Pancreas (tissue), 10 donors: ENCODE measurements around the gene ITFG1. TPM values are rescaled to one million over a fixed set of nuclear protein-coding genes. Genes with fewer than 3 reads are reported as not detected.
A peak's percentile ranks its signal among the peaks of the same experiment; 100 is the strongest.

Experiments used
- ATAC-seq, 4 donors: fragments of 200-7000 bp; cut with Tn5 transposase; one replicate each; pipeline versions ENCODE4 v1.8.0 to v1.9.1; 2020; ENCODE audit warnings: mild to moderate bottlenecking in 4 of 4, moderate library complexity in 4 of 4
- DNase-seq, 6 donors: peaks; one replicate each; pipeline ENCODE4 v3.0.0-alpha.2; 2020
- FAIRE-seq: peaks from 2 replicates; lab custom pipeline; 2012; peaks lifted over from hg19 to GRCh38; lab: Jason Lieb, UNC
- H3K27ac ChIP-seq, 4 donors: fragments of 200-600 bp; sonication (generic); 1 replicate in 3 of 4; 2 replicates in 1 of 4; pipeline versions ENCODE4 v1.5.0 to v1.8.0; 2020
- H3K27me3 ChIP-seq, 4 donors: fragments of 200-600 bp; one replicate each; pipeline ENCODE4 v1.8.0; 2021
- H3K36me3 ChIP-seq, 3 donors: fragments of 200-600 bp; sonication (generic) in 1 of 3; one replicate each; pipeline versions ENCODE4 v1.5.0 to v1.8.0; 2020 to 2021
- H3K4me1 ChIP-seq, 3 donors: fragments of 200-600 bp; one replicate each; pipeline ENCODE4 v1.8.0; 2021
- H3K4me3 ChIP-seq, 4 donors: fragments of 200-600 bp; sonication (generic) in 2 of 4; one replicate each; pipeline versions ENCODE4 v1.5.0 to v1.8.0; 2020 to 2021
- H3K9me3 ChIP-seq, 4 donors: fragments of 200-600 bp; one replicate each; pipeline ENCODE4 v1.8.0; 2021
- CTCF ChIP-seq, 4 donors: fragments of 200-600 bp; sonication (generic) in 3 of 4; IDR thresholded peaks; one replicate each; pipeline versions ENCODE4 v1.5.0 to v1.8.0; 2021; ENCODE audit warnings: antibody characterized with exemption in 4 of 4
- WGBS, 2 donors: extraction: QIAGEN DNeasy Blood & Tissue Kit; methylation state at CpG; one replicate each; pipeline ENCODE4 v1.1.7; 2013; 5-methylcytosine and 5-hydroxymethylcytosine counted together
- intact Hi-C, 3 donors: fragments of 100-400 bp; cut with DNase I; formaldehyde crosslinking; loops; one replicate each; pipeline versions ENCODE4 v1.11.1 to v1.14.2; 2022
- polyA plus RNA-seq, 2 donors: library from polyadenylated mRNA; stranded (reverse); fragments of 200-250 nt; gene quantifications; one replicate each; pipeline ENCODE4 v1.2.3, GENCODE V29; 2013
- total RNA-seq, 6 donors: library from RNA; stranded (reverse); fragmentation: NEBNext Ultra II Directional in 4 of 6; extraction: Animal tissue kit (Norgen Biotek cat#: 25700) in 4 of 6; gene quantifications; one replicate each; pipeline versions ENCODE4 v1.2.1 to v1.2.4, GENCODE V29; 2021 to 2023
- donor health status: healthy with polysubstance abuse.
- donor health status: DM: no; HTN: no; CAD: no; lungs with moderate emphysema.
- donor health status: DM: no; HTN: no; CAD: no.
- donor health status: control.
- donor health status: control.
- donor health status: Bipolar disorder and iron deficiency.
- donor health status: DM: yes; HTN: yes; CAD: no.
- donor health status: DM: no; HTN: no; CAD: no.
- donor health status: DM: no; HTN: no; CAD: no.
- donor health status: DM: yes; HTN: yes; CAD: no.

ITFG1 gene
- total and polyA plus RNA-seq, 8 donors, result 5.9 to 33.9 (median 21.2) TPM

DNA sequence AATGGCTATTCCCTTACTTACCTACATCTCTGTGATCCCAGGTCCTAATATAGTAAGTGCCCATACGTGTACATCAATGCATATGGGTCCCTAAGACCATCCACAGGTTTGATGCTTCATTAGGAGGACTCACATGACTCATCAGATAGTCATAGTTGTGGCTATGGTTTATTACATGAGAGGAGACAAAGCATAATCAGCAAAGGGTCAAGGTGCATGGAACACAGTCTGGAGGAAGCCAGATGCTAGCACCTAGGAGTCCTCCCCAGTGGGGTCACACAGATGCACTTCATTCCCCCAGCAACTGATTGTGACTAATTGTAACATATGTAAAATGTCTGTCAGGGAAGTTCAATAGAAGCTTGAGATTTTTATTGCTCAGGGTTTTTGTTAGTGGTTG, 43.1 kb upstream of the ITFG1 start:
- no peak overlapping the region for H3K27ac ChIP-seq
- no peaks in the 10 kb centered on the region for H3K9me3 ChIP-seq
- H3K36me3 ChIP-seq, result peaks cover 0 to 30% (median 5%) of the 10 kb centered on the region in 3 donors
- ATAC-seq, result no peak
- intact Hi-C loops, result no loop called here
- 96 to 97% methylated on average over 1 of the region's 1 CpG for WGBS, 2 donors
- no peak for DNase-seq
- no peak for TF ChIP-seq CTCF (IDR thresholded peaks at IDR 0.05)
- H3K4me1 ChIP-seq, result no peaks in the 10 kb centered on the region
- no peak for FAIRE-seq
- no peak overlapping the region for H3K4me3 ChIP-seq
- H3K27me3 ChIP-seq, result no peaks in the 10 kb centered on the region

DNA sequence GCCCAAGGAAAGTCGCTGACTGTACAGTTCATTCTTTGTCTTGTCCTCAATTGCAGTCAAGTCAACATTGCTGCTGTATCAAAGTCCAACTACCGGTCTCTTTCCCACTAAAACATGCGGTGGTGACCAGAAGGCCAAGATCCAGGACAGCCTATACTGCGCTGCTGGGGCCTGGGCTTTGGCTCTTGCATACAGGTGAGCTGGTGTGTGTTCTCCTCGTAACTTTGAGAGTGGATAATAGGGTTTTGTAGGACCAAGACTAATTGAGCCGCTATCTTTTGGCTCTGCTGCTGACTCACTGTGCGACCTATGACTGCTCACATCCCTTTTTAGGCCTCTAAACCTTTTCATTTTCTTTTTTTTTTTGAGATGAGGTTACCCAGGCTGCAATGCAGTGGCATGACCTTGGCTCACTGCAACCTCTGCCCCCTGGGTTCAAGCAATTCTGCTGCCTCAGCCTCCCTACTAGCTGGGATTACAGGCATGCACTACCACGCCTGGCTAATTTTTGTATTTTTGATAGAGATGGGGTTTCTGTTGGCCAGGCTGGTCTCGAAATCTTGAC, 38.9 kb upstream of the ITFG1 start:
- DNase-seq (no peak), FAIRE-seq (no peak), ATAC-seq (no peak)
- Histone ChIP-seq H3K4me1 (no peaks in the 10 kb centered on the region), H3K36me3 (peaks cover 0 to 30% (median 5%) of the 10 kb centered on the region in 3 donors), H3K27ac (no peak overlapping the region), H3K9me3 (no peaks in the 10 kb centered on the region), H3K4me3 (no peak overlapping the region), H3K27me3 (no peaks in the 10 kb centered on the region)
- no peak for TF ChIP-seq CTCF (IDR thresholded peaks at IDR 0.05)
- intact Hi-C loops, result no loop called here
- 97 to 99% methylated on average over 9 of the region's 9 CpGs for WGBS, 2 donors

DNA sequence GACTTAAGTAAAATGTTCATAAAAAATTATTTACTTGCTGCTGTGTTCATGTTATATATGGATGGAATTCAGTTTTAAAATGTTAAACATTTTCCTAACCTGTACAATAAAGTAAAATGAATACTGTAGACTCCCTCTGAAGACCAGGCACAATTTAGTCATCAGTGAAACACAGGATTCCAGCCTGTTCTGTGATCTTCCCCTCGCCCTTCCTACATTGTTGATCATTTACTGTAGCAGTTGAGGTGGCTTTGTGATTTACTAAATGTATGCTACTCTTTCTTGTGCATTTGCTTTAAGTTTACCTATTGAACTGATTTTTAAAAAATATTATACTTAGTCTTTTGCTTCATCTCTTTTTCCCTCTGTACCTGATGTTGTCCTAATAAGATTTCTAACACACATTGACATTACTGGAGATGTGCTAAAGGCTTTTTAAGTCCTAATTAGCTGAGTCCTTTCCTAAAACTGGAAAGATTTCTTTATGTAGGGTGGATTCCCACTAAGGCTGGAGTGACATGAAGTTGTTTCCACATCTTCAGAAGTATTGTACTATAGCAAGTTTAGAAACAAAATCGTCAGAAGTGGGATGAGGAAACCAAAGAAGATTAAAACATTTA, 38.3 kb upstream of the ITFG1 start:
- FAIRE-seq, result no peak
- 92 to 100% methylated on average over 2 of the region's 2 CpGs for WGBS, 2 donors
- intact Hi-C loops, result no loop called here
- Histone ChIP-seq H3K27me3 (no peaks in the 10 kb centered on the region), H3K36me3 (peaks cover 0 to 30% (median 5%) of the 10 kb centered on the region in 3 donors), H3K27ac (no peak overlapping the region), H3K9me3 (no peaks in the 10 kb centered on the region), H3K4me1 (peaks cover 0 to 5% (median 0%) of the 10 kb centered on the region in 3 donors), H3K4me3 (no peak overlapping the region)
- TF ChIP-seq CTCF (IDR thresholded peaks at IDR 0.05), result no peak
- no peak for ATAC-seq
- no peak for DNase-seq

DNA sequence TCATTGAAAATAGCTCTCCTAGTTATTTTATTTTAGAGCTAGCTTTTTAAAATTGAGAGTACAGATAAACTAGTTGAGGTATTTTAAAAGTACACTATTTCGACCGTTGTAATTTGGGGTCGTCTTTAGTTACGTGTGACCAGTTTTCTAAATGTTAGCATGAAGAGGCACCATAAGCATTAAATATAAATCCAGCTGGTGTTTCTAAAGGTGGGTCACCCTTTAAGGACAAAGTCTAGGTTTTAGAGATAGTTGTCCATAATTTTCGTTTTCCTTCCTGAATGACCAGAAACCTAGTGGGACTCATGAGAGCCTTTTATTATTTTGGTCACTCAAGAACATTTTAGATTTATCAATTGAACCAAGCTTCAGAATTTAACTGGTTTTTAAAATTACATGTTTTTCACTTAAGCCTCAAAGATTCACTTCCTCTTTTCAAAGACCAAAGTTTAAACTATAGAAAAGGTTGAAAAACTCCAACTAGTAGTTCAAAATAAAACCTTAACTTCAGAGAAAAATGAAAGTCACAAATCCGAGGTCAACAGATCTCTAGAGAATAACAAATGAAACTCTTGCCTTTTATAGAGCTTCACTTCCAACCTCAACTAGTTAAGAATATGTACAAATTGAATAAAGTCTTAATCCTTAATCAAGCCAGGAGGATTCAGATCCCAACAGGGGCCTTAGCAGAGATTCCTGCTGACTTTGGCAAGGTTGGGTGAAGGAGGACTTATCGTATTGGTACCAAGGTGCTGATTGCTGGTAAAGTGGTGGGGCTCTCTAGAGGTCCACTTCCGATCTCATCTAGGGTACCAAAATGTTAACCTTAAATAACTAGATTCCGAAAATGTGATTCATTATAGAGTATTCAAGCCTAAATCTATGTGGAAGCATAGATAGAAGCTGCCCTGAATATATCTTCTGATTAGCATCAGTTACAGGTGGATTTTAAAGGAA, 32.8 kb upstream of the ITFG1 start:
- peaks cover 0 to 5% (median 0%) of the 10 kb centered on the region in 3 donors for H3K4me1 ChIP-seq
- no peaks in the 10 kb centered on the region for H3K36me3 ChIP-seq
- peak overlapping the region in 1 of 4 donors; percentile 0 for H3K4me3 ChIP-seq
- WGBS, 2 donors, result 88 to 91% methylated on average over 9 of the region's 9 CpGs
- peak overlapping the region in 2 of 4 donors; percentile 13 to 39 for H3K27ac ChIP-seq
- H3K9me3 ChIP-seq, result no peaks in the 10 kb centered on the region
- ATAC-seq (no peak), FAIRE-seq (no peak), DNase-seq (no peak)
- no peaks in the 10 kb centered on the region for H3K27me3 ChIP-seq
- intact Hi-C loops, result no loop called here
- TF ChIP-seq CTCF (IDR thresholded peaks at IDR 0.05), result no peak
